Skin of body (tissue), 2 donors: ENCODE results near the gene GFY. TPM values are rescaled to one million over a fixed set of nuclear protein-coding genes. Genes with fewer than 3 reads are reported as not detected.
A peak's percentile ranks its signal among the peaks of the same experiment; 100 is the strongest.
"Not testable (repeated sequence)": the region's sequence is repeated elsewhere in the genome, so short reads cannot be mapped to it uniquely, and the experiment has no call there.

ENCODE experiments used
- DNase-seq: peaks from one replicate; lab custom pipeline; 2025; lab: John Stamatoyannopoulos, UW
- total RNA-seq: library from RNA; depleted of rRNA; stranded (reverse); fragments of >200 nt; gene quantifications from one replicate; pipeline ENCODE4 v1.2.3, GENCODE V29; 2014

Gene GFY
- total RNA-seq, 1 donor from 2014 or later, result not detected

GRCh38 chr19:49468199-49468598 is 43.0 kb downstream of the GFY start:
- no peak for DNase-seq

- DNase-seq, result peak; percentile 83
Measured at GRCh38 chr19:49468746-49469447, 43.7 kb downstream of the GFY start.

GRCh38 chr19:49469828-49470614 is 44.8 kb downstream of the GFY start:
- DNase-seq, result no peak

GRCh38 chr19:49470615-49470978 is 45.4 kb downstream of the GFY start:
- DNase-seq, result no peak

- no peak for DNase-seq
Measured at GRCh38 chr19:49472936-49473335, 47.7 kb downstream of the GFY start.

- DNase-seq, result not testable (repeated sequence)
Measured at GRCh38 chr19:49473501-49473867, 48.3 kb downstream of the GFY start.

GRCh38 chr19:49473868-49474541 is 48.8 kb downstream of the GFY start, which contains the start of gene FLT3LG:
Gene FLT3LG, plus strand, starts transcription at chr19:49474215. Its CDS starts 425 bp downstream, at chr19:49474640.
- peak; percentile 66 for DNase-seq

GRCh38 chr19:49474542-49474924 is 49.3 kb downstream of the GFY start:
- DNase-seq, result peak; percentile 30

- DNase-seq, result no peak
Measured at GRCh38 chr19:49475191-49475917, 50.2 kb downstream of the GFY start.

- DNase-seq, result no peak
Measured at GRCh38 chr19:49475995-49476880, 51.0 kb downstream of the GFY start.

Other genes with a start within 250 kb of the GFY start
- gene SLC6A16, start 100.2 kb upstream of the GFY start, total RNA-seq, result 0.20 TPM
- gene CD37, start 90.0 kb upstream of the GFY start, total RNA-seq, result 8.2 TPM
- gene TEAD2, start 63.0 kb upstream of the GFY start, total RNA-seq, result 21.4 TPM
- not detected for gene DKKL1, start 61.5 kb upstream of the GFY start, total RNA-seq
- not detected for gene KASH5, start 37.1 kb upstream of the GFY start, total RNA-seq
- not detected for gene PTH2, start 1.9 kb upstream of the GFY start, total RNA-seq
- gene SLC17A7, start 16.1 kb downstream of the GFY start, total RNA-seq, result 0.59 TPM
- gene PIH1D1, start 26.4 kb downstream of the GFY start, total RNA-seq, result 49.7 TPM
- gene ALDH16A1, start 27.8 kb downstream of the GFY start, total RNA-seq, result 22.5 TPM
- gene FLT3LG, start 48.8 kb downstream of the GFY start, total RNA-seq, result 1.3 TPM
- 3,296 TPM for gene RPL13A, start 62.2 kb downstream of the GFY start, total RNA-seq
- gene RPS11, start 71.0 kb downstream of the GFY start, total RNA-seq, result 2,894 TPM
- 96.1 TPM for gene FCGRT, start 87.3 kb downstream of the GFY start, total RNA-seq
- gene RCN3, start 102.6 kb downstream of the GFY start, total RNA-seq, result 71.9 TPM
- gene NOSIP, start 155.2 kb downstream of the GFY start, total RNA-seq, result 28.4 TPM
- gene PRRG2, start 155.9 kb downstream of the GFY start, total RNA-seq, result 2.8 TPM
- gene PRR12, start 165.8 kb downstream of the GFY start, total RNA-seq, result 6.9 TPM
- 10.2 TPM for gene RRAS, start 214.8 kb downstream of the GFY start, total RNA-seq
- gene SCAF1, start 216.8 kb downstream of the GFY start, total RNA-seq, result 8.5 TPM
- 42.6 TPM for gene IRF3, start 240.5 kb downstream of the GFY start, total RNA-seq
- gene BCL2L12, start 240.5 kb downstream of the GFY start, total RNA-seq, result 5.0 TPM